Measurements from ENCODE around the gene PYM1.
"Not testable (repeated sequence)": the region's sequence is repeated elsewhere in the genome, so short reads cannot be mapped to it uniquely, and the experiment has no call there.

Gene PYM1

DNA sequence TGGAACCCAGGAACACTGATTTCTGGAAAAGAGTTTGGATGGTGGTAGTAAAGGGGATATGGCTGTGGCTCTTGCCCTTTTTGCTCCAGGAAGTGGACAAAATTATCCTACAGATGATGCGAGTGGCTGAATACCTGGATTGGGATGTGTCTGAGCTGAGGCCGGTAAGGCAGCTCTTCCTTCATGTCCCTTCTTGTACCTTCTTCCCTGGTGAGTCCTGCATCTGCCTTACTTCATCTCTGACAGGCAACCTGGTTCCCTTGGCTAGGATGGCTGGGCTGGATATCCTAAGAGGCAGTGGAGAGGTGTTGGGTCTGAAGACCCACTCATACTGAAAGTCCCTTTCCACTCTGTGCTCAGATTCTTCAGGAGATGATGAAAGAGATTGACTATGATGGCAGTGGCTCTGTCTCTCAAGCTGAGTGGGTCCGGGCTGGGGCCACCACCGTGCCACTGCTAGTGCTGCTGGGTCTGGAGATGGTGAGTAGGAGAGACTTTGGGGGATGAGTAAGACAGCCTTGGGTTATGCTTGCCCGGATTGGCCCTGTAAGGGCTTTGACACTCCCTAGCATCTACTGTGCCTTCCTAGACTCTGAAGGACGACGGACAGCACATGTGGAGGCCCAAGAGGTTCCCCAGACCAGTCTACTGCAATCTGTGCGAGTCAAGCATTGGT is 11.3 kb upstream of the PYM1 start:
- no peak for DNase-seq

DNA sequence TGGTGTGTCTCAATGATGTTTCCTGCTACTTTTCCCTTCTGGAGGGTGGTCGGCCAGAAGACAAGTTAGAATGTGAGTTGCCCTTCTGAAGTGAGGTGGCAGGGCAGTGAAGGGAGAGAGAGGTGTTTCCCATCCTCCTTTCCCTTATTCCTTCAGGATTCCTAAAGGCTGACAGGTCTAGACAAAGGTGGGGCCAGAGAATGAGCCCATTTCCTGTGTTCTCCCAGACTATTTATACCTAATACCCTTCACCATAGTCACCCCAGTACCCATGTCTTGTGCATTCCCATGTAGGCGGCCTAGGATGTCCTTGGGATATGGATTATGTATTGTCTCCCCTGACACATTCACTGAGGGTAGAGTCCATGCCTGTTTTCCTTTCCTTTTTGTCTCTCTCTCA is 10.3 kb upstream of the PYM1 start:
- no peak for DNase-seq

DNA sequence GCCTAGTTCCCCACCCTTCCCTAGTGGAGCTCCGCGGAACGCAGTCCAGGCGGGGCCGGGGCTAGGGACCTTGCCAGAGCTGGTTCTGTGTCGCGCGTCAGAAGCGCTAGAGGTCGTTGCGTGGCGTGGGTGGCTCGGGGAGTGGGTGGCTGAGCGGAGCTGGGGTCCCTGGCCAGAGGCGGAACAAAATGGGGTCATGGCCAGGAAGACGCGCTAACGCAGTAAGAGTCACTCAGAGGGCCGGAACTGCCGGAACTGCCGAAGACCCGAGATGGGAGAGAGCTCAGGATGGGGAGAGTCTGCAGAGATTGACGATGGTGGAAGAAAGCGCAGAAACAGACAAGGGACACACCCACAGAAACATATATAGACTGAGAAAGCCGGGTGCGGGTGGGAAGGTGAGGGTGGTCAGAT is 8.1 kb upstream of the PYM1 start:
- no peak for DNase-seq

DNA sequence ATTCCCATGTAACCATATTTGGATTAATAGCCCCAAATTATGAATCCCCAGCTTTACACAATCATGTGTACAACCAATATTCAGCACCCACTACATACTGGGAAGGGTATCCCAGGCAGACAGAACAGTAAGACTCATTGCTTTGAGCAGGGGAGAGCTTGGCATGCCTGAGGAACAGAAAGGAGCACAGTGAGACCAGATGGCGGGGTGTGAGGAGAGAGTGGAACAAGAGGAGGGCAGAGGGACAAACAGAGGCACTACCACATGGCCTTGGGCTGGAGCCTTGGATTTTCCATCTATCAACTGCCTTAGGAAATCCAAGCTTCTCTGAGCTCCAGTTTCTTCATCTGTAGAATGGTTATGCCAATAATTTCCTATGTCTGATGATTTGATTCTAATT is 7.1 kb upstream of the PYM1 start:
- no peak for DNase-seq

DNA sequence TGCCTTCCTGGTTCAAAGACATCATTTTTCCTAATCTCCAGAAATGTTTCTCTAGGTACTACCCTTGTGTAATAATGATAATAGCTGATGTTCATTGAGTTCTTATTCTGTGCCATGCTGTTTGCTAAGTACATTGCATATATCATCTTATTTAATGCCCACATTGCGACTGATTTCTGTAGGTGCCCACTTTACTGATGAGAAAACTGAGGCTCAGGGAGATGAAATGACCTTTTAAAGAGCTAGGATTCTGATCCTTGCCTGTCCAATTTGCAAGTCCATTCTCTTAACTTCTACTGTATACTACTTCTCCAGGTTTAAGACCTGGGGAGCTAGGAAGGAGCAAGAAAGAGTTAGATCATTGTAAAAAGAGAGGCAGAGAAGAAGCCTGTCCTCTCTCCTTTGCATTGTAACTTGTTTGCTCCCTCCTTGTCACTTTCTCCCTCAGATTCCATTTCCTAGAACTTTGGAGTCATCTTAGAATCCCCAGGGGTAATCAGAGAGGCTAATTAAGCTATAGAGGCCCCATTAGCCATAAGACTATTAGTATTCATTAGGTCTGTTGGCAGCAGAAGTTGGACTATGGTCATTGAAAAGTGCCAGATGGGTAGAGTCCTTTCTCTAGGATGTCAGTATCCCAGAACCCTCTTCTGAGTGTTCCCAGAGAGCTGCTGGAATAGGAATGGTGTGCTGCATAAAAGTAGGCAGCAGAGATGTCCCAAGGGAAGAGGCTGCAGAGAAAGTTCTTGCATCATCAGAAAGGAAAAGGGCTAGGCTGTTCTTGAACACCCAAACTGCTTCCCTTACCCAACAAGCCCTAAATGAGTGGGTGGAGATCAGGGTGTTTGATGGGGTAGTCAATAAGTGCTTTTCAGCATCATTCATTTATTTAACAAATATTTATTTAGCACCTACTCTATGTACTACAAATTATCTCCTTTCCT is 6.4 kb upstream of the PYM1 start:
- DNase-seq = no peak

DNA sequence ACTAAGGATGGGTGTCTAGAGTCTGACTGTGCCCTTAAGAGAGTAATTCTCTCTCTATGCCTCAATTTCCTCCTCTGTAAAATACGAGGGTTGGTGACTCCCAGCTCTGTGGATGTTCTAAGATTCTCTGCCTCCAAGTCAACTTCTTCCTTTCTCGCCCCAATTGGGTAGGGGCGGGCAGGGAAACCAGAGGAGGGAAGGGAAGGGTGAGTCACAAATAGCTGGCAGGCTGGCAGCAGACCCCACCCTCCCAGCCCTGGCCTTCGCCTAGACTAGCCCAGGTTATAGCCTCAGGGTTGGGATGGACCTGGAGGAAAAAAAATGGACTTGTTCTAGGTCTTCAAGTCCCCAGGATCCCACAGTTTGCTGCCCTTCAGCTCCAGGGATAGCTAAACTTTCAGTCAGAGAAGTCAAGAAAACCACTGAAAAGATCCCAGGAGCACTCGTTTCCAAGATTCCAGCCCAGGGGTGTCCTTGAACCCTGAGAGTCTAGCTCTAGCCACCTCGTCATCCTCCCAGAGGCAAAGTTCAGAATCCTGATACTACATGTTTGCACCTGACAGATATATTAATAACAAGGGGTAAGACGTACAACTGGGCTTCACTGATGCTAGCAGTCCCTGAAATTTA is 5.6 kb upstream of the PYM1 start:
- no peak for DNase-seq

DNA sequence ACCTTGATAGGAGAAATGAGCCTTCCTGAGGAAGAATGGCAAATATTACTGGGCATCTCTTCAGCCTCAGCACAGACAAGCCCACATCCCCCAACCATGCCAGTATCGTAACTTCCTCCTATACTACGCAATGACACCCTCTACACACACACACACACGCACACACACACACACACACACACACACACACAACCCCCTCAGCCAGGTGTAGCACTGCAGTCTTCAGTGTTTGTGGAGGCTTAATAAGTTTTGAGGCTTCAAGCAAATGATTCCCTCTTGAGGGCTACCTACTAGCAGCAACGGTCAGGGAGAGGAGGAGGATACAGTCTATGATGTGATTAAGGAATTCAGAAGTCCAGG is 4.8 kb upstream of the PYM1 start:
- no peak for DNase-seq

DNA sequence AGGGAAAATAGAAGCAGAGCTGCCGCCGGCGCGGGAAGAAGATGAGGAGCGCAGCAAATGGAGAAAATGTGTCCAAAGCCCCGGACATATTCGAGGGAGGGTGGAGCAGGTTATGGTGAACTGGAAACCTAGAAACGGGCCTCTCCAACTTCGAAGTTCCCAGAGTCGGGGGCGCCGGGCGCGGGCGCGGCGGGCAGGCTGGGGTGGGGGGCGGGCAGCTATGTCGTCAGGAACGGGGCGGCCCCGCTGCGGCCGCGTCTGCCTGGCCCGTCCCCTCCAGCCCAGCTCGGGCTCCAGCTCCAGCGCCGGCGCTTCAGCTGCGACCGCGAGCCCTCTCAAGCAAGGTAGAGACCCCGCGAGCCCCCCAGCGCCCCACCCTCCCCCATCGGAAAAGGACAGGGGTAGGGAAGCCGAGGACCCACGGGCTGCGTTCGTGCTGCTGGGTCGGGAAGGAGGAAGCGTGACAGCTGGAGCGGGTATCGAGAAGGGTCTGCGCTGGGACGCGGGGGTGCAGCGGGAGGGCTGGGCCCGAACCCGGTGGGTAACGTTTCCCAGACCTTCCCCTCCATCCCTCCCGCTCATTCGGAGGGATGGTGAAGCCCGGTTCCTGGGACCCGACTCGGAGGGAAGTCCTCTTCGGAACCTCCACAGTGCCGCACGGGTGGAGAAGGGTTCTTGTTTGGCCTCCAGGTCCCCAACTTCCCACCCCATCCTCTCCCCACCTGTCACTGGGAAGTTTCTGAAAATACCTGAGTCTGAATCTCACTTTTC is 4.3 kb upstream of the PYM1 start:
- no peak for DNase-seq

DNA sequence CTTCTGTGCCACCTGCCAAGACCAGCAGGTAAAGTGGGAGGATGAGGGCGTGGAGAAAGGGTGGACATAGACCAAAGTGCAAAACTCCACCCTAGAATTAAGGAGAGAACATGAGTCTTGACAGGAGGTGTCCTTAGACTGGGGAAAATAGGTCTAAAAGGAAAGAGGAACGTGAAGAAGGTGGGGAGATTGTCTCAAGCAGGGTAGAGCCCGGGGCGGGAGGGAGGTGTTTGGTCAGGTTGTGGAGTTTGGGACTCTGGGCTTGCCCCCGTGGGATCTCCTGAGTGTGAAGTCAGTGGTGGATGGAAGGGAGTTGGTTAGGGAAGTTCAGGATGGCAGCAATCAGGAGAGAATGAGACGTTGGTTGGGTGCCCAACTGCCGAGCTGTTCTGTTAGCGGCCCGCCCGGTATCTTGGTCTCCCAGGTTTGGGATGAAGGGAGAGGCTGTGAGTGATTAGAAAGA is 3.7 kb upstream of the PYM1 start:
- peak; percentile 2 for DNase-seq

DNA sequence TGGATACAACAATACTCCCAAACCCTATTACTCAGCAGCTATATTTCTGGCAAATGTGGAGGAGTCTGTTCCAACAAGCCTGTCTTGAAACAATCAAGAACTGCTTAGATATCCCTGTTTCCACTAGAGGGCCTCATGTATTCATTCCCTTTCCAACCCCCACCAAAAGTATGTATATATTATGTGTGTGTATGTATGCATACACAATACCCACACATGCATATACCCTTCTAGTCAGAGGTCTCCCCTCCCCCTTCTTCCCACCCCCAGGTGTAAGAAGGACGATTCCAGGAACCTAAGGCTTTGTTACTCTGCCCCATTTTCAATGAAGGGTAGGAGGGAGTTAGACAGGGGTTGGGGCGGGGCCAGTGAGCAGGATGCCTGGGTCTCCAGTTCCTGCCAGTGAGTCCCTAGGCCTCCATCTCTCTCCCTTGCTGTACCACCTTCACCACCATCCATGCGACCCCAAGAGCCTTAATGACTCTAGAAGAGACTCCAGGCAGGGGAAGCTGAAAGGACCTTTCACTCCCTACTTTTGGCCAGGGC is 3.1 kb upstream of the PYM1 start, which contains the start of gene DGKA:
TSS of gene DGKA (plus strand) at position 392 of the 546 bp plus-strand sequence. CDS start 5,342 bp downstream, outside the sequence.
- DNase-seq = peak; percentile 62

DNA sequence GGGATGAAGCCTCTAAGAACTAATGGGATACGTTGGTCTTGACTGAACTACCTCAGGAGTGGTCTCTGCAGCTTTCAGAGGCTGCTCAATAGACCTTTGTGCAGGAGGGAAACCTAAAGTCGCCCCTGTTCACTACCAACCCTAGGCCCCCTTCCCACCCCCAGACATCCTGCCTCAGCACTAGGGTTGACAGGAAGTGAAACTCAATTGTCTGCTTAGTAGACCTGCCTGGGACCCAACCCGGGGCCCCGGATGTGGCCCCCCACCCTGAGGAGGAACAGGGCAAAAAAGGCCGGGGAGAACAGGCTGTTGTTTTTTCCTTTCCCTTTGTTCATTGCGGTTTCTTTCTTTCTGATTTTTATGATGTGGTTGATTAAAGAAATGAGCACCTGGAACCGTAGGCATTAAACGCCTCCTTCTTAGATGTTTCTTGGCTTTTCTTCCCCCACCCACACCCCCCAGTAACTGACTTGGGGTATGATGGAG is 1.7 kb upstream of the PYM1 start:
- no peak for DNase-seq

DNA sequence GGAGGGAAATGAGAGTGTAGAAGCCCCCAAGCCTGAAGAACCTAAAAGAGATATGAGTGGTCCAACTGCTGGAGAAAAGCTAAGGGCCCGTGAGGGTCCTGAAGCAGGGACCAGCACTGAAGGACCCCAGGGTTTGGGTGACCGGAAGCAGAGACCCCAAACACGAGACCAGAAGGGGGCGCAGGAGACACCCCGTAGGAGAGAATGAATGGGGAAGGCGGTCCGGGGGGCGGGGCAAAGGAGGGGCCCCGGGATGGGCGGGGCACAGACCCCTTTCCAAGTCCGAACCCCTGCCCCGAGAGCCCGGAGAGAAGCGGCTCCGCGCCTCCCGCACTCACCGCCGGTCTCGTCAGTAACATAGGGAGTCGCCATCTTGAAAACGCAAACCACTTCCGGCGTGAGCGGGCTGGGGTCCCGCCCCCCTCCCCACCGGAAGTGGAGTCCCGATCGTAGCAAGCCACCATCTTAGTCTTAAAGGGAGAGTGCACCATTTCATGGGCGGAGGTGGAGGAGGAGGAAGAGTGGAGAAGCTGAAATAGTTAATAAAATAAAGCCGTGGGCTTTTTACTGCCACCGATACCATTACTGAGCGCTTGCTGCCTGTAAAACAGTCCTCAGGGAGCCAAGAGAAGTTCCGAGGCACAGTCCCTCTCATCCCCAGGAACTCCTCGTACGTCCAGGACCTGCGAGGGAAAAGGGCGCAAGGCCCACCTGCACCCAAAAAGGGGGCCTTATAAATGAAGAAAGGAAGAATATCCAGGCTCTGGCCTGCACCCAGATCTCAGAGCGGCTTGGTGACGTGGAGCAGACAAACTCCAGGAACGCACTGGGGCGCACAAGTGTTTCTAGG is 731 bp downstream of the PYM1 start:
- DNase-seq = peak; percentile 92

DNA sequence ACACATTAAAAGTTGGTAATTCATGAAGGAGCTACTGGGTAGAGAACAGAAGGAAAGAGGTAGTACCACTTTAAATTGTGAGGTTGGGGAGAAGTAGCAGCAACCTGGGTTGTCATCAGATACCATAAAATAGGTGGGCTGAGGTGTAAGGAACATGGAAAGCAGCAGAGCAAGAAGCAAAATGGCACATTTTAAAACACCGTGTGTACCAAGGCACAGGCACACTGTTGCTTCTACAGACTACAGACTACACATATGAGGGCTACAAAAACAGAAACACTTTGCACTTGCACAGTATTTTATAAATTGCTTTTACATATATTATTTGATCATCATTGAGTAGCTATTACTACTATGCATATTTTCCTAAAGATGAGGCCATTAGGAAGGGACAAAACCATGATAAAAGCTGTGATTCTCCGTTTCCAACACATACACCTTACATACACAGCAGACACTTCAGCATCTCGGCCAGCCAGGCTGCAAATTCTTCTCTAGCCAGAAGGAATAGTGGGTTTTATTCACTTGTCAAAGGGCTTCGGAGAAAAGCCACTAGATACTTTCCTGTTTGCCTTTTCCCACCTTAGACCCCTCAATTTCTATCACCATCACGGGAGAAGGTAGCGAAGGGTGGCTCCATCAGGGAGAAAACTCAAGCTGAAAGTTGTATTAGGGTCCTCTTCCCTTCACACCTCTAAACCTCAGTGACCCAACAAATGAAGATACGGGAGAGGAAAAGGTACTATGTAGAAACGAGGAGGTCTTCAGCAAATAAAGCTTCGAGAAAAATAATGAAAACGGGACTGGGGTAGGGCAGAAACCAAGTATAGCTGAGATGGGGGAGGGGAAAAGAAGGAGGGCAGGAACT is 1.6 kb downstream of the PYM1 start:
- DNase-seq = no peak

DNA sequence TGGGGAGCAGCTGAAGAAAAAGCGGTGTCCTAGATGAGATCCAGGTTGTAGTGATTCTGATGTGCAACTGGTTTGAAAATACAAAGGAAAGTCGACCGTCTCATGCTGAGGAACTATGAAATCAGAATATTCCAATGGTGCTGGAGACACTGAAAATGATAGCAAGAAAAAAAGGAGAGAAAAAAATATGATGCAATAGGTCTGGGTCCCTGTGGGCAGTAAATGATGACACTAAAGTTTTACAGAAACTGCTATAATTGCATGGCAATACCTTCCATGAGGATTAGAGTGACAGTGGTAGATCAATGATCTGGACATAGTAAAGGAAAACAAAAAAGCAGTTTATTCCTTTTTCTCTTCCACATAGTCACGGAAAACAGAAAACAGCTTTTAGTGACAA is 2.3 kb downstream of the PYM1 start:
- no peak for DNase-seq

DNA sequence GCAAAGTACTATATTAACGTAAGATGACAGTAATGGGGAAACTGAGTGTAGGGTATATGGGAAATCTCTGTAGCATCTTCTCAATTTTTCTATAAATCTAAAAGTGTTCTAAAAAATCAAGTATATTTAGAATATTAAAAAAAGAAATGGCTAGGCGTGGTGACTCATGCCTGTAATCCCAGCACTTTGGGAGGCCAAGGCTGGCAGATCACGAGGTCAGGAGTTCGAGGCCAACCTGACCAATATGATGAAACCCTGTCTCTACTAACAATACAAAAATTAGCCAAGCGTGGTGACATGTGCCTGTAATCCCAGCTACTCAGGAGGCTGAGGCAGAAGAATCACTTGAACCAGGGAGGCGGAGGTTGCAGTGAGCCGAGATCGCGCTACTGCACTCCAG is 4.0 kb downstream of the PYM1 start:
- not testable (repeated sequence) for DNase-seq

DNA sequence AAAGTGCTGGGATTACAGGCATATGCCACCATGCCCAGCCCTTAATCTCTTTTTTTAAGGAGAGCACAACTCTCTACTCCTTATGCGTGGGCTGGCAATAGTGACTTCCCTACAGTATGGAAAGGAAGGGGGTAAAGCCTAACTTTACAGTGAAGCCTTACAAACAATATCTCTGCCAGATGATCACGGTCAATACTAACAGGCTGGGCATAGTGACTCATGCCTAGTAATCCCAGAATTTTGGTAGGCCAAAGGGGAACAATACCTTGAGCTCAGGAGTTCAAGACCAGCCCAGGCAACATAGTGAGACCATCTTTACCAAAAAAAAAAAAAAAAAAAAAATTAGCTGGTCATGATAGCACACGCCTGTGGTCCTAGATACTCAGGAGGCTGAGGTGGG is 5.6 kb downstream of the PYM1 start:
- DNase-seq = no peak

DNA sequence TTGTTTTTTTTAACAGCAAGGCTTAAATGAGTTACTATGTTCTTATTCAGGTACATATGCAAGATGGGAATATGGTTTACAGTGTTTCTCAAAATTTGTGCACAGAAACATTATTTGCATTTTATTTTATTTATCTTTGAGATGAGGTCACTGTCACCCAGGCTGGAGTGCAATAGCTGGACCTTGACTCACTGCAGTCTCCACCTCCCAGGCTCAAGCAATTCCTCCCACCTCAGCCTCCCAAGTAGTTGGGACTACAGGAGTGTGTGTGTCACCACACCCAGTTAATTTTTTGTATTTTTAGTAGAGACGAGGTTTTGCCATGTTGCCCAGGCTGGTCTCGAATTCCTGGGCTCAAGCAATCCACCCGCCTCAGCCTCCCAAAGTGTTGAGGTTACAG is 8.7 kb downstream of the PYM1 start:
- not testable (repeated sequence) for DNase-seq

DNA sequence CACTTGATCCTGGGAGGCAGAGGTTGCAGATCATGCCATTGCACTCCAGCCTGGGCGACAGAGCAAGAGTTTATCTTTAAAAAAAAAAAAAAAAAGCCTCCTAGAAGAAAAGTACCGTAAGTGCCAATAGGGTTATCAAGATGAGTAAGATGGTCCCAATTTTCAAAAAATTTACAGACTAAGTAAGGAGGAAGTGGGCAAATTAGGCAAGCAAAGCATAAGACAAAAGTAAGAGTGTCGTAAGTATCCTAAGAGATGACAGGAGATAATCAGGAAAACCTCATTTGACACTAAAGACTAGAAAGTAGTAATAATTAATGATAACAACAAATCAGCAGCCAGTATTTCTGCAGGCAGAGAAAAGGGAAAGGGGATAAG is 12.2 kb downstream of the PYM1 start:
- no peak for DNase-seq

DNA sequence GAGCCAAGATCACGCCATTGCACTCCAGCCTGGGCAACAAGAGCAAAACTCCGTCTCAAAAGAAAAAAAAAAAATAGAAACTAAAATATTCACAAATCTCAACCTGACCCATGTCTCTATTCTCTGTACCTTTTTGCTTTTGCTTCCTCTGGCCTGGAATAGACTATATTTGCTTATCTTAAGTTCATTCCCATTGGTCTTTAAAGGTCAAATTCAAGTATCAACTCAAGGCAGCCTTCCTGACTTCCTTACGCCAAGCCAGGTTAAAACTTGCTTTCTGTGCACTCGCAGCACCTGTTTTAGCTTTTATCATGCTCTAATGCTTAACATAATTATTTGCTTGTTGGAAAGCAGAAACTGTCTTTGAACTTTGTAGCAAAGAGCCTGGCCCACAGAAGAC is 14.8 kb downstream of the PYM1 start:
- no peak for DNase-seq

DNA sequence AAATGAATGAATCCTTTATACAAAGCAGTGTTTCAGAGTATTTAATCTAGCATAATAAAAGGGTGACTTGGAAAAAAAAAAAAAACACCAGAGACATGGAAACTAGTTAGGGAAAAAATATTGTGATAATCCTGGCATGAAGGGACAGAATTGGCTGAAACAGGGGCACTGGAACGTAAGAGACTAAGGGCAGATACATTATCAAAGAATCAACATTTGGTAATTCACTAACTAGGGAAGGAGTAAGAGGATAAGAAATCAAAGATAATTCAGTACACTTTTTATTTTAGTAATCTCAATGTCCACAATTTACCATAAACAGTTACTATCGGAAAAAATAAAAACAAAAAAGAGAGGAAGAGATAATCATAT is 18.2 kb downstream of the PYM1 start:
- DNase-seq = no peak
